Measurements from ENCODE around the gene DDA1.

Gene DDA1

DNA sequence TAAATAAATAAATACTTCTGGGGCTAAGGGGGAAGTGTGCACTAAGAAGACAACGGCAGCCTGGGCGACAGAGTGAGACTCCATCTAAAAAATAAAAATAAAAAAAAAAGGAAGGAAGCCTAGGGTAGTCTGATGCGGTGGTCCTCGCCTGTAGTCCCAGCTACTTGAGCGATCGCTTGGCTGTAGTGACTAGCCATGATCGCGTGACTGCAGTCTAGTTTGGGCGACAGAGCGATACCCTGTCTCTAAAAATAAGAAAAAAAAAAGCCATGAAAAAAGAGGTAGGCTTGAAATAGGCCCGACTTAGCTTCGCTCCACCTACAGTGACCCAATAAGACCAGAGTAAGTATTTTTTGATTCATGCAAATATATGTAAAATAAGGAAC lies 42.8 kb upstream of the DDA1 start:
- Histone ChIP-seq H3K36me3 (ENCODE audit: control insufficient read depth in 2 of 2, insufficient read depth in 1 of 2, low read length in 2 of 2) (peaks cover 8 to 18% of the 10 kb centered on the region in 2 experiments; a peak in 2 of 3 replicates), H3K27ac (ENCODE audit: extremely low read depth, low read depth, low read length) (no peak overlapping the region), H3K9me3 (ENCODE audit: control insufficient read depth, insufficient read depth, low read depth, low read length) (no peaks in the 10 kb centered on the region), H3K4me1 (ENCODE audit: control insufficient read depth, insufficient read depth, low read length) (no peaks in the 10 kb centered on the region), H3K4me3 (ENCODE audit: low read depth, low read length) (no peak overlapping the region)
- ChIA-PET CTCF (interaction anchor here (0.6 to 5.5 kb wide), 6 partner anchors 8 to 290 kb away, joined by 3 to 37 read pairs (median 6); partner anchors contain the start of genes ANKLE1, HAUS8 and MYO9B), POLR2A (interaction anchor here (0.6 to 2.5 kb wide), 22 partner anchors 9 to 681 kb away, joined by 3 to 23 read pairs (median 4); partner anchors contain the start of genes ABHD8, ANKLE1, CCDC124 and DDA1)
- TF ChIP-seq ZNF335 (tag by site-specific recombination; conservative IDR thresholded peaks at IDR 0.05) (peak; percentile 61), ZNF621 (tag by site-specific recombination; IDR thresholded peaks at IDR 0.05) (no peak)

DNA sequence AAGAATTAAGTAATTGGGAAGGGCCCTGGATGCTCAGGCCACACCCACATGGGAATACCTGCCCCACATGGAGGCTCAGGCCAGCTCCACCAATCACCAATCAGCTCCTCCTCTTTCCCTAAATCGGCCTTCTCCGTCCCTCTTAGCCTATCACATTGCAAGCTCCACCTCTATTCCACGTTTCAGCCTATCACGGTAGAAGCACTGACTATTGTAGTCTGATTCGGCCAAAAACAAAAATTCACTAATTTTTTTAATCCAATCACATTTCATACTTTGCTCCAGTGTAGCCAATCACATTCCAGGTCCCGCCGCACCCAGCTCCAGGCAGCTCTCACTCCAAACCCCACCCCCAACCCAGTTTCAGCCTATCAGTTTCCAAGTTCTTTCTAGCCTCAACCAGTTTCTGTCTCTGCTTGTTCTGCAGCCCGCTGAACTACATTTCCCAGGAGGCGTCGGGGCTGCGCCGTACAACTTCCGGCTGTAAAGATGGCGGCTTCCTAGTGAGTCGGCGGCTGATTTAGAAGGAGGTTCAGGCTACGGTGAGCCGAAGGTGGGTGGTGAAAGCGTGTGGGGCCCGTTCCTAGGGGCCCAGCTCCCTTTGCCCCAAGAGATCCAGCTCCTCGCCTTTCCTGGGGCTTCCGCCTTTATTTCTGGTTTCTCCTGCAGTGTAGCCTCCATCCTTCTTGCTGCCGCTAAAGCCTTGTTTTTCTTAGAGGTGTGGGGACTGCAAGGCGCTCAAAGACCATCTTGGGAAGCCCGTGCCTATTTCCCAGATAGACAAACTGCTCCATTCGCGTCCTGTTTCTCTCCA lies 42.2 kb upstream of the DDA1 start, which contains the start of gene BABAM1:
Gene BABAM1 (plus strand): TSS at position 469 of the 814 bp plus-strand sequence. CDS start 1,364 bp downstream, outside the sequence.
- H3K36me3 ChIP-seq (ENCODE audit: control insufficient read depth in 2 of 2, insufficient read depth in 1 of 2, low read length in 2 of 2), result peaks cover 13 to 23% of the 10 kb centered on the region in 2 experiments; a peak in 2 of 3 replicates
- ChIA-PET CTCF (interaction anchor here (0.5 to 5.5 kb wide), 10 partner anchors 9 to 610 kb away, joined by 3 to 37 read pairs (median 5); partner anchors contain the start of genes ANKLE1, HAUS8 and MYO9B), POLR2A (interaction anchor here (0.5 to 2.5 kb wide), 22 partner anchors 9 to 665 kb away, joined by 3 to 23 read pairs (median 4); partner anchors contain the start of genes ABHD8, ANKLE1, CCDC124 and DDA1)
- H3K9me3 ChIP-seq (ENCODE audit: control insufficient read depth, insufficient read depth, low read depth, low read length), result no peaks in the 10 kb centered on the region
- peak within 1 kb of the TSS; percentile 62 for H3K27ac ChIP-seq (ENCODE audit: extremely low read depth, low read depth, low read length)
- H3K4me3 ChIP-seq (ENCODE audit: low read depth, low read length), result peak within 1 kb of the TSS; percentile 73
- no peaks in the 10 kb centered on the region for H3K4me1 ChIP-seq (ENCODE audit: control insufficient read depth, insufficient read depth, low read length)
- no peak for TF ChIP-seq ZNF239 (tag by site-specific recombination; IDR thresholded peaks at IDR 0.05)
- TF ChIP-seq ZNF596 (tag by site-specific recombination; IDR thresholded peaks at IDR 0.05), result no peak
- TF ChIP-seq GLI2 (tag by site-specific recombination; IDR thresholded peaks at IDR 0.05; ENCODE audit: borderline replicate concordance, low read depth), result no peak
- peak; percentile 24; the same call in 1 of the 2 replicates for TF ChIP-seq ZNF777 (tag by site-specific recombination; IDR thresholded peaks at IDR 0.05; ENCODE audit: borderline replicate concordance)
- no peak for TF ChIP-seq ZNF157 (tag by site-specific recombination; IDR thresholded peaks at IDR 0.05)
- peak; percentile 23 for TF ChIP-seq SETDB1 (IDR thresholded peaks at IDR 0.05; ENCODE audit: insufficient read length, low read length)
- peak; percentile 88 for TF ChIP-seq ZFP69B (tag by site-specific recombination; IDR thresholded peaks at IDR 0.05)
- TF ChIP-seq, protein P1, sequence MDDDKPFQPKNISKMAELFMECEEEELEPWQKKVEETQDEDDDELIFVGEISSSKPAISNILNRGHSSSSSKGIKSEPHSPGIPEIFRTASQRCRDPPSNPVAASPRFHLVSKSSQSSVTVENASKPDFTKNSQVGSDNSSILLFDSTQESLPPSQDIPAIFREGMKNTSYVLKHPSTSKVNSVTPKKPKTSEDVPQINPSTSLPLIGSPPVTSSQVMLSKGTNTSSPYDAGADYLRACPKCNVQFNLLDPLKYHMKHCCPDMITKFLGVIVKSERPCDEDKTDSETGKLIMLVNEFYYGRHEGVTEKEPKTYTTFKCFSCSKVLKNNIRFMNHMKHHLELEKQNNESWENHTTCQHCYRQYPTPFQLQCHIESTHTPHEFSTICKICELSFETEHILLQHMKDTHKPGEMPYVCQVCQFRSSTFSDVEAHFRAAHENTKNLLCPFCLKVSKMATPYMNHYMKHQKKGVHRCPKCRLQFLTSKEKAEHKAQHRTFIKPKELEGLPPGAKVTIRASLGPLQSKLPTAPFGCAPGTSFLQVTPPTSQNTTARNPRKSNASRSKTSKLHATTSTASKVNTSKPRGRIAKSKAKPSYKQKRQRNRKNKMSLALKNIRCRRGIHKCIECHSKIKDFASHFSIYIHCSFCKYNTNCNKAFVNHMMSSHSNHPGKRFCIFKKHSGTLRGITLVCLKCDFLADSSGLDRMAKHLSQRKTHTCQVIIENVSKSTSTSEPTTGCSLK (tag by site-specific recombination; IDR thresholded peaks at IDR 0.05), result no peak
- no peak for TF ChIP-seq ZNF324 (tag by site-specific recombination; IDR thresholded peaks at IDR 0.05)
- TF ChIP-seq, protein P2, sequence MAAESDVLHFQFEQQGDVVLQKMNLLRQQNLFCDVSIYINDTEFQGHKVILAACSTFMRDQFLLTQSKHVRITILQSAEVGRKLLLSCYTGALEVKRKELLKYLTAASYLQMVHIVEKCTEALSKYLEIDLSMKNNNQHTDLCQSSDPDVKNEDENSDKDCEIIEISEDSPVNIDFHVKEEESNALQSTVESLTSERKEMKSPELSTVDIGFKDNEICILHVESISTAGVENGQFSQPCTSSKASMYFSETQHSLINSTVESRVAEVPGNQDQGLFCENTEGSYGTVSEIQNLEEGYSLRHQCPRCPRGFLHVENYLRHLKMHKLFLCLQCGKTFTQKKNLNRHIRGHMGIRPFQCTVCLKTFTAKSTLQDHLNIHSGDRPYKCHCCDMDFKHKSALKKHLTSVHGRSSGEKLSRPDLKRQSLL (tag by site-specific recombination; IDR thresholded peaks at IDR 0.05), result peak; percentile 58; the same call in 1 of the 2 replicates
- TF ChIP-seq ZNF174 (tag by site-specific recombination; IDR thresholded peaks at IDR 0.05), result no peak
- TF ChIP-seq, protein P3, sequence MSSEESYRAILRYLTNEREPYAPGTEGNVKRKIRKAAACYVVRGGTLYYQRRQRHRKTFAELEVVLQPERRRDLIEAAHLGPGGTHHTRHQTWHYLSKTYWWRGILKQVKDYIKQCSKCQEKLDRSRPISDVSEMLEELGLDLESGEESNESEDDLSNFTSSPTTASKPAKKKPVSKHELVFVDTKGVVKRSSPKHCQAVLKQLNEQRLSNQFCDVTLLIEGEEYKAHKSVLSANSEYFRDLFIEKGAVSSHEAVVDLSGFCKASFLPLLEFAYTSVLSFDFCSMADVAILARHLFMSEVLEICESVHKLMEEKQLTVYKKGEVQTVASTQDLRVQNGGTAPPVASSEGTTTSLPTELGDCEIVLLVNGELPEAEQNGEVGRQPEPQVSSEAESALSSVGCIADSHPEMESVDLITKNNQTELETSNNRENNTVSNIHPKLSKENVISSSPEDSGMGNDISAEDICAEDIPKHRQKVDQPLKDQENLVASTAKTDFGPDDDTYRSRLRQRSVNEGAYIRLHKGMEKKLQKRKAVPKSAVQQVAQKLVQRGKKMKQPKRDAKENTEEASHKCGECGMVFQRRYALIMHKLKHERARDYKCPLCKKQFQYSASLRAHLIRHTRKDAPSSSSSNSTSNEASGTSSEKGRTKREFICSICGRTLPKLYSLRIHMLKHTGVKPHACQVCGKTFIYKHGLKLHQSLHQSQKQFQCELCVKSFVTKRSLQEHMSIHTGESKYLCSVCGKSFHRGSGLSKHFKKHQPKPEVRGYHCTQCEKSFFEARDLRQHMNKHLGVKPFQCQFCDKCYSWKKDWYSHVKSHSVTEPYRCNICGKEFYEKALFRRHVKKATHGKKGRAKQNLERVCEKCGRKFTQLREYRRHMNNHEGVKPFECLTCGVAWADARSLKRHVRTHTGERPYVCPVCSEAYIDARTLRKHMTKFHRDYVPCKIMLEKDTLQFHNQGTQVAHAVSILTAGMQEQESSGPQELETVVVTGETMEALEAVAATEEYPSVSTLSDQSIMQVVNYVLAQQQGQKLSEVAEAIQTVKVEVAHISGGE (tag by site-specific recombination; conservative IDR thresholded peaks at IDR 0.05; ENCODE audit: low read depth), result peak; percentile 77
- TF ChIP-seq ZXDB (tag by site-specific recombination; IDR thresholded peaks at IDR 0.05), result 0 out of 2 replicates have a peak, but pooled peaks have one; percentile 43
- no peak for TF ChIP-seq ZNF654 (tag by site-specific recombination; IDR thresholded peaks at IDR 0.05; ENCODE audit: low read depth)
- TF ChIP-seq SCRT2 (tag by site-specific recombination; IDR thresholded peaks at IDR 0.05), result no peak
- TF ChIP-seq GLIS1 (tag by site-specific recombination; IDR thresholded peaks at IDR 0.05), result no peak; the same call in 1 of the 2 replicates
- peak; percentile 94 for TF ChIP-seq SP3 (tag by site-specific recombination; IDR thresholded peaks at IDR 0.05)
- no peak for TF ChIP-seq ZNF701 (tag by site-specific recombination; IDR thresholded peaks at IDR 0.05)
- no peak for TF ChIP-seq ZNF544 (tag by site-specific recombination; IDR thresholded peaks at IDR 0.05)
- no peak for TF ChIP-seq BCL11A (tag by site-specific recombination; IDR thresholded peaks at IDR 0.05; ENCODE audit: low read depth)
- no peak for TF ChIP-seq ZBTB21 (tag by site-specific recombination; IDR thresholded peaks at IDR 0.05)
- TF ChIP-seq ZNF670 (tag by site-specific recombination; IDR thresholded peaks at IDR 0.05; ENCODE audit: low read depth), result no peak
- TF ChIP-seq ZNF629 (tag by site-specific recombination; IDR thresholded peaks at IDR 0.05), result peak; percentile 40; the same call in 1 of the 2 replicates
- peak; percentile 47 for TF ChIP-seq ZFHX2 (tag by site-specific recombination; conservative IDR thresholded peaks at IDR 0.05)
- no peak for TF ChIP-seq ZNF341 (tag by site-specific recombination; IDR thresholded peaks at IDR 0.05; ENCODE audit: low read depth)
- peak; percentile 67; the same call in 1 of the 2 replicates for TF ChIP-seq ZBTB17 (tag by site-specific recombination; IDR thresholded peaks at IDR 0.05)

Measured in HEK293 (cell line).